Measurements from ENCODE around the gene ZNF83.
"Not testable (repeated sequence)": the region's sequence is repeated elsewhere in the genome, so short reads cannot be mapped to it uniquely, and the experiment has no call there.

Gene ZNF83

GRCh38 chr19:52660981-52661380 lies 22.8 kb upstream of the ZNF83 start:
- Mint-ChIP-seq H3K9me3 (no peaks in the 10 kb centered on the region), H3K27ac (no peak overlapping the region)

GRCh38 chr19:52659013-52659412 lies 20.9 kb upstream of the ZNF83 start:
- DNase-seq (ENCODE audit: low spot score in 2 of 2) (no peak), ATAC-seq (ENCODE audit: low read depth) (no peak)
- H3K27ac Mint-ChIP-seq = no peak overlapping the region
- no peak overlapping the region for H3K4me3 Mint-ChIP-seq
- peaks cover 56% of the 10 kb centered on the region for H3K36me3 Mint-ChIP-seq
- no peaks in the 10 kb centered on the region for H3K4me1 Mint-ChIP-seq
- peaks cover 1% of the 10 kb centered on the region for H3K9me3 Mint-ChIP-seq
- H3K27me3 Mint-ChIP-seq = no peaks in the 10 kb centered on the region

More at GRCh38 chr19:52660981-52661380, 22.8 kb upstream of the ZNF83 start:
- ATAC-seq (ENCODE audit: low read depth) (no peak), DNase-seq (ENCODE audit: low spot score in 2 of 2) (no peak)
- Mint-ChIP-seq H3K27me3 (no peaks in the 10 kb centered on the region), H3K4me3 (no peak overlapping the region), H3K36me3 (peaks cover 45% of the 10 kb centered on the region), H3K4me1 (no peaks in the 10 kb centered on the region)

GRCh38 chr19:52658595-52658994 lies 20.4 kb upstream of the ZNF83 start:
- H3K27ac Mint-ChIP-seq = no peak overlapping the region
- H3K27me3 Mint-ChIP-seq = no peaks in the 10 kb centered on the region
- peaks cover 60% of the 10 kb centered on the region for H3K36me3 Mint-ChIP-seq
- H3K4me1 Mint-ChIP-seq = no peaks in the 10 kb centered on the region
- peaks cover 1% of the 10 kb centered on the region for H3K9me3 Mint-ChIP-seq
- H3K4me3 Mint-ChIP-seq = no peak overlapping the region
- DNase-seq (ENCODE audit: low spot score in 2 of 2) (no peak), ATAC-seq (ENCODE audit: low read depth) (no peak)

- Mint-ChIP-seq H3K4me3 (no peak overlapping the region), H3K9me3 (peaks cover 18% of the 10 kb centered on the region), H3K27ac (no peak overlapping the region), H3K36me3 (peaks cover 64% of the 10 kb centered on the region), H3K4me1 (no peaks in the 10 kb centered on the region), H3K27me3 (no peaks in the 10 kb centered on the region)
- ATAC-seq (ENCODE audit: low read depth) (no peak), DNase-seq (ENCODE audit: low spot score in 2 of 2) (no peak)
These were observed 15.0 kb upstream of the ZNF83 start for GRCh38 chr19:52653161-52653560.

DNA sequence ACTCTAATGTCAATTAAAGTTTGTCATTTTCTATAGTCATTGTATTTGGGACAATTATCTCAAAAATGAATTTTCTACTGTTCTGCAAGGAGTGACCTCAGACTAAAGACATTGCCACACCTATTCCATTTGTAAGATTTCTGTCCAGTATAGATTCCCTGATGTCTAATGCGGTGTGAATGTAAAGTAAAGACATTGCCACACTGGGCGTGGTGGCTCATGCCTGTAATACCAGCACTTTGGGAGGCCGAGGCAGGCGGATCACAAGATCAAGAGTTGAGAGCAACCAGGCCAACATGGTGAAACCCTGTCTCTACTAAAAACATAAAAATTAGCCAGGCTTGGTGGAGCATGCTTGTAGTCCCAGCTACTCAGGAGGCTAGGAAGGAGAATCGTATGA lies 13.8 kb upstream of the ZNF83 start:
- no peak overlapping the region for H3K27ac Mint-ChIP-seq
- H3K27me3 Mint-ChIP-seq = no peaks in the 10 kb centered on the region
- DNase-seq (ENCODE audit: low spot score in 2 of 2) = no peak
- H3K36me3 Mint-ChIP-seq = peaks cover 66% of the 10 kb centered on the region
- H3K4me3 Mint-ChIP-seq = no peak overlapping the region
- peaks cover 26% of the 10 kb centered on the region for H3K9me3 Mint-ChIP-seq
- H3K4me1 Mint-ChIP-seq = no peaks in the 10 kb centered on the region
- no peak for ATAC-seq (ENCODE audit: low read depth)

GRCh38 chr19:52648336-52649016 lies 10.3 kb upstream of the ZNF83 start:
- peaks cover 51% of the 10 kb centered on the region for H3K36me3 Mint-ChIP-seq
- ATAC-seq (ENCODE audit: low read depth) (no peak), DNase-seq (ENCODE audit: low spot score in 2 of 2) (no peak)
- no peak overlapping the region for H3K4me3 Mint-ChIP-seq
- no peaks in the 10 kb centered on the region for H3K27me3 Mint-ChIP-seq
- H3K4me1 Mint-ChIP-seq = no peaks in the 10 kb centered on the region
- H3K27ac Mint-ChIP-seq = no peak overlapping the region
- peaks cover 32% of the 10 kb centered on the region for H3K9me3 Mint-ChIP-seq

DNA sequence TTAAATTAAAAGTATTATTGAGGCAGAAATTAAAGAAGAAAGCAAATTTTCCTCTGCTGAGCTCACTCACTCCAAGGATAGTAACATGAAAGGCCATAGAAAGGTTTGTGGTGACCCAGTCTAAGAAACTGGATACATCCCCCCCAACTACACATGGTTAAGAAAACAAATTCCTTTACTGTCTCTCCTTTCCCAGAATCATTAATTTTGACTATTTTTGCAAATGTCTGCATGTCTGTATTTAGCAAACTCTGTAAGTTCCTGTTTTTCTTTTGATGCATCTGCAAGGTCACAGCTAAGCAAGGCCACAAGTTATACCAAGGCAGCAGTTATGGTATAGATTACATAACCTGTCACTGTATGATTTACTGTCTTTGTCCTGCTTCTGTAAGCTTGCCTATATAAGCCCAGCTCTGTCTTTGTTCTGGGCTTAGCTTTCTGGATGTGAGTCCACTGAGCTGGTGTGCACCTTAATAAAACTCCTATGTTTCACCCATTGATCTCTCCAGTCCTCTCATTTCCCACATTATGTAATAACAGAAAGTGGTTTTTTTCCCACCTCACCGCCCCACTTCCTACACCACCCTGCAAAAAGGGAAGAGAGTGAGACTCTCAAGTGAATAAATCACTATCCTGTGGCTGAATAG lies 8.5 kb upstream of the ZNF83 start:
- Mint-ChIP-seq H3K36me3 (peaks cover 34% of the 10 kb centered on the region), H3K27me3 (no peaks in the 10 kb centered on the region), H3K9me3 (peaks cover 26% of the 10 kb centered on the region)

DNA sequence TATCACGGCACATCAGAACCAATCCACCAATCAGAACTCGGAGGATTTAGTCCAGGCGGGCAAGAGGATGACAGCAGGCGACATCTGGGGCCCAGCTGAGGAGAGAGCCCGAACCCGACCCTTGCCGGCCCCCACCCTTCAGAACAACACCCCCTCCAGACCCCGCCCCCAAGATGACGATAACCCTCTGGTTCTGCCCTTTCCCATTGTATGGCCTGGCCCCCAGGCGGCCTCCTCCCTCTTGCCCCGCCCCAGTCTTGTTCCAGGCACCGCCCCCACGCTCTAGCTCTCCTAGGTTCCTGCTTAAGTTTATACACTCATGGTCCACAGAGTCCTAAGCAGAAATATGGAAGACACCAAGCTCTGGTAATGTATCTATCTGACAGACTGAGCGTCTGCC lies 2.8 kb upstream of the ZNF83 start:
- Mint-ChIP-seq H3K36me3 (peaks cover 13% of the 10 kb centered on the region), H3K27ac (no peak overlapping the region), H3K4me3 (no peak overlapping the region), H3K4me1 (peaks cover 9% of the 10 kb centered on the region), H3K27me3 (no peaks in the 10 kb centered on the region), H3K9me3 (peaks cover 23% of the 10 kb centered on the region)
- ATAC-seq (ENCODE audit: low read depth) (no peak), DNase-seq (ENCODE audit: low spot score in 2 of 2) (no peak)

More for the DNA sequence above, 8.5 kb upstream of the ZNF83 start:
- Mint-ChIP-seq H3K4me3 (no peak overlapping the region), H3K4me1 (no peaks in the 10 kb centered on the region), H3K27ac (no peak overlapping the region)
- ATAC-seq (ENCODE audit: low read depth) (no peak), DNase-seq (ENCODE audit: low spot score in 2 of 2) (no peak)

- H3K27me3 Mint-ChIP-seq = no peaks in the 10 kb centered on the region
- no peak for DNase-seq (ENCODE audit: low spot score in 2 of 2)
- no peak for ATAC-seq (ENCODE audit: low read depth)
- peaks cover 14% of the 10 kb centered on the region for H3K36me3 Mint-ChIP-seq
- no peak overlapping the region for H3K27ac Mint-ChIP-seq
- peaks cover 9% of the 10 kb centered on the region for H3K4me1 Mint-ChIP-seq
- peaks cover 23% of the 10 kb centered on the region for H3K9me3 Mint-ChIP-seq
- no peak overlapping the region for H3K4me3 Mint-ChIP-seq
These were observed 1.8 kb upstream of the ZNF83 start for GRCh38 chr19:52639996-52640395.

DNA sequence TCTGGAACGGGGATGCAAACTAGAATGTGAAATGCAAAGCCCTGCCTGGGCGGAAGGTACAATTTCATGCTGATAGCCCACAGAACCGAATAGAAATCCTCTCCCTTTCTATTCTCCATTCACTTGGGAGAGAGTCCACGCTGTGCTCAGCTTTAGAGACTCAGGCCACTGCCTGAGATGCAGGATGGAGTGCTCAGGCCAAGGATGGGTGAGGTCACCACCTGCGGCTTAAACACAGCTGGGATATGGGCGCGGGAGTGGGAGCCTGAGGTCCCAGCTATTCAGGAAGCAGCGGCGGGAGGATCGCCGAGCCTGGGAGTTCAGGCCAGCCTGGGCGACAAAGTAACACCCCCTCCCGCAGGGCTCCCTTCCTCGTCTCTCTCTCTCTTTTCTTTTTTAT lies 446 bp upstream of the ZNF83 start:
- peak; percentile 3 for ATAC-seq (ENCODE audit: low read depth)
- peaks cover 17% of the 10 kb centered on the region for H3K9me3 Mint-ChIP-seq
- peaks cover 11% of the 10 kb centered on the region for H3K36me3 Mint-ChIP-seq
- no peak overlapping the region for H3K27ac Mint-ChIP-seq
- no peak for DNase-seq (ENCODE audit: low spot score in 2 of 2)
- peaks cover 9% of the 10 kb centered on the region for H3K4me1 Mint-ChIP-seq
- peak overlapping the region; percentile 93 for H3K4me3 Mint-ChIP-seq
- H3K27me3 Mint-ChIP-seq = no peaks in the 10 kb centered on the region

- ATAC-seq (ENCODE audit: low read depth) (no peak), DNase-seq (ENCODE audit: low spot score in 2 of 2) (no peak)
- Mint-ChIP-seq H3K27me3 (no peaks in the 10 kb centered on the region), H3K4me1 (peaks cover 19% of the 10 kb centered on the region), H3K4me3 (peak overlapping the region; percentile 93), H3K9me3 (peaks cover 10% of the 10 kb centered on the region), H3K27ac (no peak overlapping the region), H3K36me3 (peaks cover 23% of the 10 kb centered on the region)
These were observed 2.2 kb downstream of the ZNF83 start for GRCh38 chr19:52635786-52636570.

- not testable (repeated sequence) for H3K27me3 Mint-ChIP-seq; DNase-seq (ENCODE audit: low spot score in 2 of 2); H3K27ac Mint-ChIP-seq; ATAC-seq (ENCODE audit: low read depth); H3K9me3 Mint-ChIP-seq; H3K4me3 Mint-ChIP-seq
- Mint-ChIP-seq H3K36me3 (peaks cover 34% of the 10 kb centered on the region), H3K4me1 (peaks cover 14% of the 10 kb centered on the region)
These were observed 10.7 kb downstream of the ZNF83 start for GRCh38 chr19:52627441-52627840.

- Mint-ChIP-seq H3K27me3 (no peaks in the 10 kb centered on the region), H3K4me1 (peaks cover 14% of the 10 kb centered on the region), H3K4me3 (no peak overlapping the region), H3K36me3 (peaks cover 35% of the 10 kb centered on the region), H3K27ac (no peak overlapping the region), H3K9me3 (peaks cover 1% of the 10 kb centered on the region)
- no peak for ATAC-seq (ENCODE audit: low read depth)
- no peak for DNase-seq (ENCODE audit: low spot score in 2 of 2)
These were observed 11.2 kb downstream of the ZNF83 start for GRCh38 chr19:52626915-52627314.

GRCh38 chr19:52622261-52622660 lies 15.9 kb downstream of the ZNF83 start:
- peak overlapping the region; percentile 18 for H3K27ac Mint-ChIP-seq
- no peak for DNase-seq (ENCODE audit: low spot score in 2 of 2)
- no peak for ATAC-seq (ENCODE audit: low read depth)

More at GRCh38 chr19:52622261-52622660, 15.9 kb downstream of the ZNF83 start:
- peaks cover 14% of the 10 kb centered on the region for H3K4me1 Mint-ChIP-seq
- peaks cover 30% of the 10 kb centered on the region for H3K36me3 Mint-ChIP-seq
- H3K9me3 Mint-ChIP-seq = peaks cover 1% of the 10 kb centered on the region
- no peak overlapping the region for H3K4me3 Mint-ChIP-seq
- no peaks in the 10 kb centered on the region for H3K27me3 Mint-ChIP-seq
